Skeletal muscle tissue (tissue), 4 donors: ENCODE results near the gene ZNF76. TPM values are rescaled to one million over a fixed set of nuclear protein-coding genes. Genes with fewer than 3 reads are reported as not detected.
"Not testable (repeated sequence)": the region's sequence is repeated elsewhere in the genome, so short reads cannot be mapped to it uniquely, and the experiment has no call there.

Experiments
- H3K27ac ChIP-seq: one replicate; pipeline ENCODE4 v1.7.0; 2013; ENCODE audit warnings: mild to moderate bottlenecking, low read depth, low read length, inconsistent platforms
- H3K27me3 ChIP-seq, 3 donors: one replicate each; pipeline ENCODE4 v1.7.0; 2013; ENCODE audit warnings: low read length in 3 of 3; ENCODE audit not compliant: control insufficient read depth in 3 of 3, insufficient read depth in 3 of 3
- H3K36me3 ChIP-seq, 3 donors: one replicate each; pipeline ENCODE4 v1.7.0; 2013; ENCODE audit warnings: low read length in 3 of 3; ENCODE audit not compliant: control insufficient read depth in 3 of 3, insufficient read depth in 3 of 3
- H3K4me1 ChIP-seq, 3 donors: one replicate each; pipeline ENCODE4 v1.7.0; 2013; ENCODE audit warnings: low read length in 3 of 3, mild to moderate bottlenecking in 3 of 3; ENCODE audit not compliant: control insufficient read depth in 3 of 3, insufficient read depth in 3 of 3
- H3K4me3 ChIP-seq, 3 donors: one replicate each; pipeline ENCODE4 v1.7.0; 2013; ENCODE audit warnings: low read length in 3 of 3
- H3K9ac ChIP-seq, 3 donors: one replicate each; pipeline ENCODE4 v1.7.0; 2013; ENCODE audit warnings: low read length in 3 of 3, mild to moderate bottlenecking in 3 of 3, moderate library complexity in 2 of 3, low read depth in 1 of 3
- H3K9me3 ChIP-seq, 3 donors: one replicate each; pipeline ENCODE4 v1.7.0; 2013; ENCODE audit warnings: low read length in 3 of 3; ENCODE audit not compliant: control insufficient read depth in 3 of 3
- total RNA-seq: library from RNA; depleted of rRNA; stranded (reverse); fragments of >200 nt; gene quantifications from one replicate; pipeline ENCODE4 v1.2.3, GENCODE V29; 2014
- donor health status: Osteomylitis.

The ZNF76 gene
- total RNA-seq, 1 donor from 2014 or later, result 16.7 TPM

DNA sequence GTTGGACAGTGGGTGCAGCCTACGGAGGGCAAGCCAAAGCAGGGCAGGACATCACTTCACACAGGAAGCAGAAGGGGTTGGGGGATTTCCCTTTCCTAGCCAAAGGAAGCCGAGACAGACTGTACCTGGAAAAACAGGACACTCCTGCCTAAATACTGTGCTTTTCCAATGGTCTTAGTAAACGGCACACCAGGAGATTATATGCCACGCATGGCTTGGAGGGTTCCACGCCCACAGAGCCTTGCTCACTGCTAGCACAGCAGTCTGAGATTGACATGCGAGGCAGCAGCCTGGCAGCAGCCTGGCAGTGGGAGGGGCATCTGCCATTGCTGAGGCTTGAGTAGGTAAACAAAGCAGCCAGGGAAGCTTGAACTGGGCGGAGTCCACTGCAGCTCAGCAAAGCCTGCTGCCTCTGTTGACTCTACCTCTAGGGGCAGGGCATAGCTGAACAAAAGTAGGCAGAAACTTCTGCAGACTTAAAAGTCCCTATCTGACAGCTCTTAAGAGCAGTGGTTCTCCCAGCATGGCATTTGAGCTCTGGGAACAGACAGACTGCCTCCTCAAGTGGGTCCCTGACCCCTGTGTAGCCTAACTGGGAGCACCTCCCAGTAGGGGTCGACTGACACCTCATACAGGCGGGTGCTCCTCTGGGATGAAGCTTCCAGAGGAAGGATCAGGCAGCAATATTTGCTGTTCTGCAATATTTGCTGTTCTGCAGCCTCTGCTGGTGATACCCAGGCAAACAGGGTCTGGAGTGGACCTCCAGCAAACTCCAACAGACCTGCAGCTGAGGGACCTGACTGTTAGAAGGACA, 72.7 kb downstream of the ZNF76 start:
- not testable (repeated sequence) for H3K4me1 ChIP-seq, H3K27me3 ChIP-seq, H3K4me3 ChIP-seq, H3K27ac ChIP-seq, H3K9me3 ChIP-seq, H3K36me3 ChIP-seq, H3K9ac ChIP-seq

DNA sequence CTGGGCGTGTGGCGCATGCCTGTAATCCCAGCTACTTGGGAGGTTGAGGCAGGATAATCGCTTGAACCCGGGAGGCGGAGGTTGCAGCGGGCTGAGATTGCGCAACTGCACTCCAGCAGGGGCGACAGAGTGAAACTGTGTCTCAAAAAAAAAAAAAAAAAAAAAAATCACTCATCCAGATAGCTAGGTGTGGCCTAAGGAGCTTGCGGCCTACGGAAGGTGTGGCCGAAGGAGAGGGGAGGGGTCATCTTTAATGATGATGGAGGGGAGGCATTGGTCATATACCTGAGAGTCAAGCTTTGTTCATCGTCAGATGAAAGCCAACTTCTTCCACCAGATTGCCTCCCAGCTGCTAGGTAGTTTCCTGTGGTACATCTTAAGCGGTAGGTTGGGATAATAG, 82.0 kb downstream of the ZNF76 start:
- Histone ChIP-seq H3K4me3 (no peak overlapping the region), H3K36me3 (peaks cover 0 to 3% (median 2%) of the 10 kb centered on the region in 3 donors), H3K27ac (peak overlapping the region; percentile 92), H3K27me3 (no peaks in the 10 kb centered on the region), H3K9me3 (no peaks in the 10 kb centered on the region), H3K9ac (no peak overlapping the region), H3K4me1 (peaks cover 32 to 44% (median 34%) of the 10 kb centered on the region in 3 donors)

DNA sequence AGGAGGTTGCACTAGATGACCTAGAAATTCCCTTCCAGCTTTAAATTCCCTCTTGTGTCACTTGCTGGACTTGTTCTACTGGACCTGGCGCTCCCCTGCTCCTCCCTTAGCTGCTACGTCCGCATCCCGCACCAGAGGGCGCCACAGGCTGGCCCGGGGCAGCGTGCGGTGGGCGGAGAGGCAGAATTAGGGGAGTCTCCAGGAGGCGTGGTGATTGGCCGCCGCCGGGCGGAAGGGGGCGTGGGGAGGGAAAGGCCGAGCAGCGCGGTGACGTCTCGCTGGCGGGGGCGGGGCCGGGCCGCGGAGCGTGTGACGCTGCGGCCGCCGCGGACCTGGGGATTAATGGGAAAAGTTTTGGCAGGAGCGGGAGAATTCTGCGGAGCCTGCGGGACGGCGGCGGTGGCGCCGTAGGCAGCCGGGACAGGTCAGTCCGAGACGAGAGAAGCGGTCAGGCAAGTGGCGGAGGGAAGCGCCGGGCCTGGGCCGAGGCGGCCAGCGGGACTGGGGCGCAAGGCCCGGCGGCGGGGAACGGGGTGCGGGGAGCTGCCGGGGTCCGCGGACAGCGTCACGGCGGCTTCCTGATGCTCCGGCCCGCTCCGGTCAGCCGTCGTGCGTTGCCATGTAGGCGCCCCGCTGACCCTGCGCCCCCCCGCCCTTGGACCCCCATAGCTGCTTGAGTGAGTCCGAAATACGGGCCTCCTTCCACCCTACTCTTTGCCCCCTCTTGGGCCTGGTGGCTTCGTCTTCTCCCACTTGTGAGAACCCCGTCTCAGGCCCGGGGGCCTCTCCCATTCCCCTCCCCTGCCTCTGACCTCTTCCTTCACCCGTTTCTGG, 82.9 kb downstream of the ZNF76 start, which contains the start of gene PPARD:
TSS of gene PPARD (plus strand) at position 301 of the 834 bp plus-strand sequence. CDS start 68,530 bp downstream, outside the sequence.
- Histone ChIP-seq H3K9ac (peak within 1 kb of the TSS; percentile 80 to 99 (median 90)), H3K27ac (peak within 1 kb of the TSS; percentile 92), H3K9me3 (no peaks in the 10 kb centered on the region), H3K4me1 (peaks cover 39 to 52% (median 41%) of the 10 kb centered on the region in 3 donors), H3K27me3 (no peaks in the 10 kb centered on the region), H3K4me3 (peak within 1 kb of the TSS; percentile 79 to 86 (median 84)), H3K36me3 (peaks cover 2 to 7% (median 5%) of the 10 kb centered on the region in 3 donors)

DNA sequence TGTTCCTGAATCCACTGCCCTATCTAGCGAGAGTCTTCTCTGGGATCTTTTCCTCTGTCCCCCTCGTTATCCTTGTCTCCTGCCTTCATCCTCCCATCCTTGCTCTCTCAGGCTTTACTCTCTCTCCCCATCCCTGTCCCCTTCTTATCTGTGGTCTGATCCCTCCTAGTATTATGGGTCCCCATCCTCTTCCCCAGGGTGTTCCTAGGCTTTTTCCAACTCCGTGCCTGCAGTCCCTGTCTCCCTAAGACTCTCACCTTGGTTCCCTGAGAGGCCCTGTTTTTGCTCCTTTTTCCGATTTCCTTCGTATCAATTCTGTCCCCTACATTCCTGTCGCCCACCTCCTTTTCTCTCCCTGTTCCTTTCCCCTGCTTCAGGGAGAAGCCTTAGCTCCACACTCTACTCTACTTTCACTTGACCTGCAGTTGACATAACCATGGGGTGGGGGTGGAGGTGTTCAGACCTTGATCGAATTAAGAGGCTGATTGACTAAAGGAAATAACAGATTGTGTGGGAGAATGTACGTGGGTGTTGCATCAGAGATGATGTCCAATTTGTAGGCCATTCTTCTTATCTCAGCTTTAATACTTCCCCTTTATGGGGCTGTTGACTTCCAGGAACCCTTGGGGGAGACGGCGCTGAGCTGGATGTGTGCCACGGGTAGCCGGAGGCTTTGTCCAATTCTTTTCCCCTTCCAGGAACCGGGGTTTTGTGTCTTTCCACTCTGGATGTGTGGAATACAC, 83.7 kb downstream of the ZNF76 start:
- Histone ChIP-seq H3K9me3 (no peaks in the 10 kb centered on the region), H3K27me3 (no peaks in the 10 kb centered on the region), H3K9ac (peak overlapping the region; percentile 80 to 99 (median 90)), H3K36me3 (peaks cover 4 to 11% (median 7%) of the 10 kb centered on the region in 3 donors), H3K27ac (peak overlapping the region; percentile 92), H3K4me1 (peaks cover 39 to 52% (median 43%) of the 10 kb centered on the region in 3 donors), H3K4me3 (peak overlapping the region; percentile 79 to 86 (median 84))

DNA sequence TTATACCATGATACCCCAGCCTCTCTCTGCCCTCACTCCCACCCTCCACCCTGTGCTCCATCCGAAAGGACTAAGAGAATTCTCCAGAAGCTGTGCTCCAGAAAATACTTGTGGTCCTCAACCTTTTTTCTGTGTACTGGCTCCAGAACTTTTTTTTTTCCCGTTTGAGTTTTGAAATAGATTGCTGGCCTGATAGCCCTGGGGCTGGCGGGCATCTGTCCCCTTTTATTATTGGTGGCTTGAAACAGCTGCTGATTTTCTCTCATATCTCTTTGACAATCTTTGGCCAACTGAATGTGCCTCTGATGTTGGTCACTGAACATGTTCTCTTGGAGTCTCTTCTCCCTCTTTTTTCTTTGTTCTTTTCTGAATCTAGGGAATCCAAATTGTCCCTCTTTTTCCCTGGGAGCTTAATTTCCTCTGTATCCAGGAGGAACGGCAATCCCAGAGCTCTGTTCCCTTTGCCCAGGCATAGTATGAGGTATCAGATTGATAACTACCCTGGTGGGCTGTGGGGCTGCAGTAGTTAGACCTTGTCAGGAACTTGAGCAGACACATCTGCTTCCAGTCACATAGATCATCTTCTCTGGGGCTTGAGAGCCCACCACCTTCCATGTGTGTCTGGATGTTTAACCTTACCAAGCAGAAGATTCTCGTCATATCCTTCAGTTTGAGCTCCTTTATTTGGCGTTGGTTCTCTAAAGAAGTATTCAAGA, 84.5 kb downstream of the ZNF76 start:
- Histone ChIP-seq H3K4me1 (peaks cover 39 to 52% (median 43%) of the 10 kb centered on the region in 3 donors), H3K9me3 (no peaks in the 10 kb centered on the region), H3K36me3 (peaks cover 8 to 14% (median 9%) of the 10 kb centered on the region in 3 donors), H3K4me3 (peak overlapping the region; percentile 79 to 86 (median 84)), H3K9ac (peak overlapping the region; percentile 80 to 99 (median 90)), H3K27ac (peak overlapping the region; percentile 92), H3K27me3 (no peaks in the 10 kb centered on the region)

Other genes starting within 250 kb of the ZNF76 start
- gene TCP11, start 118.4 kb upstream of the ZNF76 start, total RNA-seq, result not detected
- gene SCUBE3, start 45.8 kb upstream of the ZNF76 start, total RNA-seq, result 0.52 TPM
- 5.2 TPM for gene DEF6, start 38.1 kb downstream of the ZNF76 start, total RNA-seq
- 2.6 TPM for gene PPARD, start 82.8 kb downstream of the ZNF76 start, total RNA-seq
- 21.9 TPM for gene FANCE, start 192.6 kb downstream of the ZNF76 start, total RNA-seq
- 3,222 TPM for gene RPL10A, start 208.7 kb downstream of the ZNF76 start, total RNA-seq
- 6.8 TPM for gene TEAD3, start 237.3 kb downstream of the ZNF76 start, total RNA-seq